Right lobe of liver (tissue), 4 donors: ENCODE results near the gene GNAI3.

Source experiments
- CTCF ChIP-seq, 4 donors: fragments of 200-600 bp in 3 of 4; fragments of 450-650 bp in 1 of 4; IDR thresholded peaks; one replicate each; pipeline versions ENCODE4 v1.5.1 to v1.8.0; 2016 to 2022; ENCODE audit warnings: antibody characterized with exemption in 4 of 4, mild to moderate bottlenecking in 2 of 4
- POLR2A ChIP-seq: fragments of 450-650 bp; IDR thresholded peaks from one replicate; pipeline ENCODE4 v1.6.1; 2017; ENCODE audit warnings: antibody characterized with exemption, mild to moderate bottlenecking
- donor health status: DM: no; HTN: no; CAD: no.
- donor health status: DM: no; HTN: no; CAD: no.
- donor health status: DM: no; HTN: yes; CAD: no.

GRCh38 chr1:109628540-109629321 is 80.3 kb downstream of the GNAI3 start:
- TF ChIP-seq CTCF (IDR thresholded peaks at IDR 0.05) (no peak), POLR2A (no peak)
